ENCODE results near the gene TET1.
A peak's percentile ranks its signal among the peaks of the same experiment; 100 is the strongest.
"Not testable (repeated sequence)": the region's sequence is repeated elsewhere in the genome, so short reads cannot be mapped to it uniquely, and the experiment has no call there.

The TET1 gene

DNA sequence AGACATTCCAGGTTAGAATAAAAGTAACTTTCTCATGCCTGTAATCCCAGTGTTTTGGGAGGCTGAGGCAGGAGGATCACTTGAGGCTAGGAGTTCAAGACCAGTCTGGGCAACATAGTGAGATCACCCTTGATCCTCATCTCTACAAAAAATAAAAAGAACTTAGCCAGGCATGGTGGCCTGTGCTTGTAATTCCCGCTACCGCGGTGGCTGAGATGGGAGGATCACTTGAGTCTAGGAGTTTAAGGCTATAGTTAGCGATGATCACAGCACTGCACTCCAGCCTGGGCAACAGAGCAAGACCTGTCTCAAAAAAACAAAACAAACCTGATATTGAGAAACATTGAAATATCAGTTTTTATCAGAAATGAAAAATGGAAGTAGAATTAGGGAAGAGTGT is 4.6 kb downstream of the TET1 start:
- no peak for DNase-seq

DNA sequence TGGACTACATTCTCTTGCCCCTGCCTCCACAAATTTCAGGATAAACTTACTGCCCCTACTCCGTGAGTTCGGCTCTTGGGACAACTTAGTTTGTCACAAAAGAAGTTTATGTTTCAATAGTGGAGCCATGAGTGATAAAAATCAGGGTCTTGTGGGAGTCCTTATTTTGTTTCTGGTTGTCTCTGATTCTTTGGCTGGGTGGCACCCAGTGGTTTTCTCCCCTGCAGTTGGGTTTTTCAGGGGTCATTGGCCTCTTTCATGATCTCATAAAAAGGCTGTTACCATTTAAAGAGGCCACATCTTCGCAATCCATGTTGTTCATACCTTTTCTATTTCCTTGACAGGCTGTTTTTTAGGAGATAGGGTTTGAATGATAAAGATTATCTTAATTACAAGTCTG is 5.5 kb downstream of the TET1 start:
- DNase-seq, result no peak

DNA sequence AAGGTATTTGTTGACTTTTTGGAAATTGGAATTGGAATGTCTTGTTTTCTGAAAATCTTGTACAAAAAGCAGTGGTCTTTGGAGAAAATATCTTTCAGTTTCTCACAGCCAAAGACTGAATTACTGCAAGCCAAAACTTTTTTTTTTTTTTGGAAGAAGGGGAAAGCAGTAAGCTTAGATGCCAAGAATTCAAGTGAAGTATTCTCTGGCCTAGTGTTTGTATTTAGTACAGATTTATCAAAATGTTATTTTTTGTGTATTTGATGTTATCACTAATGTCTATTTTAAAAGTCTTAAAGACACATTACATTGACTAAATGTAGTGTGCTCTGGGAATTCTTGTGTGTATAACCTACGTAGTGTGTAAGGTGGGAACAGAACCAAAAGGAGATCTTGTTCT is 6.2 kb downstream of the TET1 start:
- no peak for DNase-seq

DNA sequence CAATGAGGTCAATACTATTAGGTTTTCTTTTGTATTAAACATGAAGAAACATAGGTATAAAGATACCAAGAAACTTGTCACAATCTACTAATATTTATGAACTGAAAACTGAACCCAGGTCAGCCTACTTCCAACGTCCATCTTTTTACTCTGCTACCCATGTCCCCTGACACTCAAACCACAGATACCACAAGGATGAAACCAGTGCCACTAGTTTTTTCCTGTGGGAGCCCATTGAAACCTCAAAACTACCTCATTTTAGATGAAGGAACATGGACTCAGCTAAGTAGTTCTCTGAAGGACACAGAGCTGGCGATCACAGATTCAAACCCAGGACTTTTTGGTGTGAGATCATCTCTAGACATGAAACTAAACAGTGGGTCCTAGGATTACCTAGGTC is 6.8 kb downstream of the TET1 start:
- DNase-seq, result no peak

DNA sequence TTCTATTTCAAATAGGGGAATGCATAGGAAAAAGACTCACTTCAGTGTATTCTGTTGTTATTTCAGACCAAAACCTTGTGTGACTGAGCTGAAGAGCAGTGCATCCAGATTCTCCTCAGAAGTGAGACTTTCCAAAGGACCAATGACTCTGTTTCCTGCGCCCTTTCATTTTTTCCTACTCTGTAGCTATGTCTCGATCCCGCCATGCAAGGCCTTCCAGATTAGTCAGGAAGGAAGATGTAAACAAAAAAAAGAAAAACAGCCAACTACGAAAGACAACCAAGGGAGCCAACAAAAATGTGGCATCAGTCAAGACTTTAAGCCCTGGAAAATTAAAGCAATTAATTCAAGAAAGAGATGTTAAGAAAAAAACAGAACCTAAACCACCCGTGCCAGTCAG is 12.0 kb downstream of the TET1 start:
- DNase-seq, result no peak

DNA sequence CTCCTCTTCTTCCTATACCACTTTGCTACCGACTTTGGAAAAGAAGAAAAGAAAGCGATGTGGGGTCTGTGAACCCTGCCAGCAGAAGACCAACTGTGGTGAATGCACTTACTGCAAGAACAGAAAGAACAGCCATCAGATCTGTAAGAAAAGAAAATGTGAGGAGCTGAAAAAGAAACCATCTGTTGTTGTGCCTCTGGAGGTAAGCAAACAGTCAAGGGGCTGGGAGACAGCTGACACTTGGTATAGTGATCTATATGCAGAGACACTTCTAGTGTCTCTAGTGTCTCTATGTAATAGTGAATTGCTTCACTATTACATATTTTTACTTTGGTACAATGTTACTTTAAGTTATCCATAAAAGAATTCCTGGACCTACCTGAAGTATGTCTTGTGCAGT is 13.9 kb downstream of the TET1 start:
- DNase-seq, result no peak

DNA sequence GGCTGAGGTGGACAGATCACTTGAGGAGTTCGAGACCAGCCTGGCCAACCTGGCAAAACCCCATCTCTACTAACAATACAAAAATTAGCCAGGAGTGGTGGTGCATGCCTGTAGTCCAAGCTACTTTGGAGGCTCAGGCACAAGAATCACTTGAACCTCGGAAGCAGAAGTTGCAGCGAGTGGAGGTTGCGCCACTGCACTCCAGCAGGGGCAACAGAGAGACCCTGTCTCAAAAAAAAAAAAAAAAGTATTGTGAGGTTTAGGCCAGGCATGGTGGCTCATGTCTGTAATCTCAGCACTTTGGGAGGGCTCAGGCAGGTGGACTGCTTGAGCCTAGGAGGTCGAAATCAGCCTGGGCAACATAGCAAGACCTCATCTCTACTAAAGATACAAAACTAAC is 16.0 kb downstream of the TET1 start:
- DNase-seq, result no peak

DNA sequence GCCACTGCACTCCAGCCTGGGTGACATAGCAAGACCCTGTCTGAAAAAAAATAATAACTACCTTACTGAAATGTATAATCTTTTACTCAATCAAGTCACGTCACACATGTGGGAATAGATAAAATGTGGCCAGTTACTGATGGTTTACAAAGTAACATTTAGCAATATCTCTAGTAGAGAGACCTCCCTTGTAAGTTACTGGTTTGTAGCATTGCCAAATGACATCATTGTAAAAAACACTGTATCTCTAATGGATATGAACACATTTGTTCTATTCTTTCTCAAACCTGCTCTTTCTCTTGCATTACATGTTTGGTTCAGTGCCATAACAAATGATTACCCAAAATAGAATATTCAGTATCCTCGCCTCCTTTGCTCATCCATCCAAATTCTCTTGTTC is 18.8 kb downstream of the TET1 start:
- DNase-seq, result no peak

DNA sequence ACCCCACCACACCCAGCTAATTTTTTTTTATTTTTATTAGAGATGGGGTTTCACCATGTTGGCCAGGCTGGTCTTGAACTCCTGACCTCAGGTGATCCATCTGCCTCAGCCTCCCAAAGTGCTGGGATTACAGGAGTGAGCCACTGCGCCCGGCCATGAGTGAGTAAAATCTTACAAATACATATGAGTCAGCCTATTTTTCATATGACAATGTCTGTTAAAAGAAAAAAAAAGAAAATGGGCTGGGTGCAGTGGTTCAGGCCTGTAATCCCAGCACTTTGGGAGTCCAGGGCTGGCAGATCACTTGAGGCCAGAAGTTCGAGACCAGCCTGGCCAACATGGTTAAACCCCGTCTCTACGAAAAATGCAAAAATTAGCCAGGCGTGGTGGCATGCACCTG is 24.1 kb downstream of the TET1 start:
- not testable (repeated sequence) for DNase-seq

DNA sequence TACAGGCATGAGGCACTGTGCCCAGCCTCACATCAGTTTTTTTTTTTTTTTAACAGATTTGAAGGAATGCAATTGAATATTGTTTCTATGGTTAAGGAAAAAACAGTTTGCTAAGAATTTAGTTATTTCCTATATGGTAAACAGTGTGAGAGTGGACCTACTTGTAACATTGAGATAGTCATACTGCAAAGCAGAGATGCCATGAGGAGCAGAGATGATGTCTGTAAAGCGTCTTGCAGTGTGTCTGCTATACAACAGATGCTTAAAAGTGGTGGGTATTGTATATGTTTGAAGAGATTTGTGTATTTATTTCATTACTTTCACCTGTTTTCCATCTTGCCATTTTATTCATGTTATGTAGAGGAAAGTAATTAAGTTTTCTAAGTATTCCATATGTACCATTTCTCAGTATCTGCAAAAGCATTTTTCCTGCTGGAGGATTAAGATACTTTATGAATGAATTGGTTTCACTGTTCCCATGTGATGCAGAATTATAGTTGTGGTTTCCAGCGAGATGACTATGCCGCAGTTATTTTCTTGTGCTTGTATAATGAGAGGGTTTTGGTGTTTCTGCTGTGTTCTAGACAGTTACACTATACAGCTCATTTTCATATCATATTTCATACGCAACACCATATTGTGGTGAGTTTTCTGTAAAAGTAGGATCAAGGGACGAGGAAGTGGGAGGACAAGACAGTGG is 26.6 kb downstream of the TET1 start:
- DNase-seq, result no peak

DNA sequence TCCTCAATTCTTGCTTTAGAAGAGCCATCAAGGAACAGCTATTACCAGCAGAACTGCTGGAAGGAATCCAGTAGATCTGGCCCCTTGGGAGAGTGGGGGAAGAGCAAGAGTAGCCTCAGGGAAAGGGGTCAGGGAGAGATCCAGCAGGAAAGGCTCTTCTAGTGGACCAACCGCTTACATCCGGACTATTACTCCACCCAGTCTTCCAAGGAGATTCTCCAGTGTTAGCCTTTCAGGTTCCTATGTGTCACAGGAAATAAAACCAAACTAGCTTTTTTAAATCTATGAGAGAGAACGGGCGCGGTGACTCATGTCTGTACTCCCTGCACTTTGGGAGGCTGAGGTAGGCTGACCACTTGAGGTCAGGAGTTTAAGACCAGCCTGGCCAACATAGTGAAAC is 34.3 kb downstream of the TET1 start:
- no peak for DNase-seq

DNA sequence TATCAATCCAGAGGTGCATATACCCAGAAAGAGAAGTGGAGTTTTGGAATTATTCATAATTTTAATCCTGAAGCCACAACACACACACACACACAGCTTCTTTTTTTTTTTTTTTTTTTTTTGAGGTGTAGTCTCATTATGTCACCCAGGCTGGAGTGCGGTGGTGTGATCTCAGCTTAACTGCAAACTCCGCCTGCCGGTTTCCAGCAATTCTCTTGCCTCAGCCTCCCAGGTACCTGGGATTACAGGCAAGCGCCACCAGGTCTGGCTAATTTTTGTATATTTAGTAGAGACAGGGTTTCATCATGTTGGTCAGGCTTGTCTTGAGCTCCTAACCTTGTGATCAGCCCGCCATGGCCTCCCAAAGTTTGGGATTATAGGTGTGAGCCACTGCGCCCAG is 35.4 kb downstream of the TET1 start:
- no peak for DNase-seq

DNA sequence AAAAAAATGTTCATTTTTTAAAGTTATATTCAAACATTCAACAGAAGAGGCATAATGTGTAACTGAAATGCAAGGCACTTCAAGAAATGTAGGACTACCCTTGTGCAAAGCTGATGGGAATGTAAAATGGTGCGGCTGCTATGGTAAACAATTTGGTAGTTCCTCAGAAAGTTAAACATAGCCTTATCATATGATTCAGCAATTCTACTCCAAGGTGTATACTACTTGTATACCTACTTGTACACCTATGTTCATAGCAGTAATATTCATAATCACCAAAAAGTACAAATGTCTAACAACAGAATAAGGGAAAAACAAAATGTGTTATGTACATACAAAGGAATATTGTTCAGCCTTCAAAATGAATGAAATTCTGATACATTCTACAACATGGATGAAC is 37.3 kb downstream of the TET1 start:
- no peak for DNase-seq

DNA sequence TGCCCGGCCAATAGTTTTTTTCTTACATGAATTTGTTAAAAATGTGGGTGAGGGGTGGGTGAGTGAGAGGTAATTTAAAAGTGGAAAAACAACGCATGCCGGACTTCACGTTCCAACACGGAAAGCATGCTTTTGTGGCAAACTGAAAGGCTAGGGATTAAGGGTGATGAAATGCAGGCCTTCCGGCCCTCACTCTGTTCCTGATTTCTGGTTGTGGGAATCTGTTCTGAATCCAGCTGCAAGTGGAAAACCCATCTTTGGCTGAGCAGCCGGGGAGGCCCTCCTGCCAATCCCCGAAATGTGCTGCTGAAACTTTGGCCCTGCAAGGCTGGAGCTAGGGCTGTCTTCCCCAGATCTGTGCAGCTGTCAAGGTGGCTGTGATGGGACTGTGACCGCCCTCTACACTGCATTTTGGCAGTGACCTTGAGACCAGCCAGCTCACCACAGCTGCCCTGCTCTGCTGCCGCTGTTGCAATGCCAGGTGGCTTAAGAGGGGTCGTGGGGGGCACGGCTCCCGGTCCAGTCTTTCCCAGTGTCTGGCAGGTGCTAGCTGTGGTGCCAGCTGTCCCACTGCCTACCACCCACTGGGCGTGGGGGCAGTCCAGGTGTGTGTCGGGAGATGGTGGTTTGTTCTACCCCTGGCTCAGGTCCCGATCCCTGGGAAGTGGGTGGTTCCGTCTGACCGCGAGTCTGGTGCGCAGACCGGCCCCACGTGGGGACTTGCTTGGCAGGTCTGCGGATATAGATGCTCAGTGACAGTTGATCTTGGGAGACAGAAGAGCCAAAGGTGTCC is 39.0 kb downstream of the TET1 start:
- no peak for DNase-seq

DNA sequence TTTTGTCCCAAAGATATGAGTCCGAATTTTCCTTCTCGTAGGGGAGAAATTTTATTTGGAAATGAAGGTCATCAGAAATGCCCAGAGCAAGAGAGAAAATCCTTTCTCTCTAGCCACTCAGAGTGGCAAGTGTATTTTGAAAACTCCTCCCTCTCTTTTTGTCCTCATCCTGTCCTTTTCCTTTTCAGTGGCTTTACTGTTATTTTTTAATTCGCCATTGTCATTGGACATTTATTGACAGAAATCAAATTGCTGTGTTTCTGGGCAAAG is 39.6 kb downstream of the TET1 start:
- DNase-seq, result no peak

DNA sequence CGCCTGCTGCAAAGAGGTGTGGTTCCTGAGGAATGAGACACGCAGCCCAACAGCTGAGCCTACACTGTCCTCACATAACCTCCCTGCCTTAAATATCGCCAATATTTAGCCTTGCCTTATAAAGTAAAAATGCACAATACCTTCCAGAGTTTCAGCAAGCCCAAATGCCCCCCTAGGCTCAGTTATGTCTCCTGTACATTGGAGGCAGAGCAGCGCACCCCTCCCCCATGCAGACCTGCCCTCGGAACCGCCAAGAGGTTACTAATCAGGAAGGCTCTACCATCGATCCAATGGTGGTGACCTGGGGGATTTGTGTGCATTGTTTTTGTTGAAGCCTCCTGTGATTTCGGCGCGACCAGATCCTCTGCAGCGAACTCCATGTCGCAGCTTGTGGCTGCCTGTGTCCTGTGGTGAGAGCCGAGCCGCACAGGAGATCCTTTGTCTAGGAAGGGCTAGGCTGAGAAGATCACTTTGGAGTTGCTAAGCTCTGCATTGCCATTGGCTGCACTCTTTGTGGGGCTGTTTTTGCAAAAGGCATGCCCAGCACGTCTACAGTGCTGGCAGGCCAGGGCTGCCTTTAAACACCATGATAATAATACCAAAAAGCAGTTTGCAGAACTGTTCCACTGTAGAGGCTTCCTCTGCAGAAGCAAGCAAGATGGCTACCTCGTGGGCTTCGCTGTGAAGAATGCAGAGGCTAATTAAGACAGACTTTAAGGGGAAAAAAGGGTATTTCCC is 40.1 kb downstream of the TET1 start:
- DNase-seq, result peak; percentile 9 to 70 (median 18)

DNA sequence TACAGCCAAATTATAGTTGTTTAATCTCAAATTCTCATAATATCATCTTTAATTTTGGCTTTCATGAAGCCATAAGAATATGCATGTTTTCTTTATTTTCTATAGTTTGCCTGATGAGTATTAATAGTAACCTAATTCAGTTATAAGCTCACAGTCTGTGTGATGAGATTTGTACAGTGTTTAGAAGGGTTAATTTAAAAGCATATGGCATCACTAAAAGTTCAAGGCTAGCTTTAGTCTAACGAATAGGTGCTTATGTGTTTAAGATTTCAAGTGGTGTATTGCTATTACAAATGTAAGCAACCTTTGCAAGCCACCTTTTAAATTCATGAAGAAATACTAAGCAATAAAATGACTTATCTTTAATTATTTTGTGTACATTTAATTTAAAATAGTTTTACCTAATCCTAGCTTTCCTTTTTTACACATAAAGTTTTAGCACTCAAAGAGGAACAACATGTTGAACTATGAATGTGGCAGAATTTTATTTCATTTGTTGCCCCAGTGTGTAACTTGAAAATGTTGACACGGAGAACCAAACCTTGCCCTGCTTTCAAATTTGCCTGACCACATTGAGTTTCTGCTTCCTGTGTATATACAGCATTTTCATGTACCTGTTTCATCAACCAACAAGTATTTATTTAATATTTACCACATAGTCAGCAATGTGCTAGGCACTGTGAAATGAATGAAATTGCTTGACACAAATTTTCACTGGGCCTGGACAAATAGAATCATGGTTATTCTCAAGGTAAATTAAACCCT is 41.5 kb downstream of the TET1 start:
- peak in 1 of 5 donors; percentile 15 for DNase-seq

DNA sequence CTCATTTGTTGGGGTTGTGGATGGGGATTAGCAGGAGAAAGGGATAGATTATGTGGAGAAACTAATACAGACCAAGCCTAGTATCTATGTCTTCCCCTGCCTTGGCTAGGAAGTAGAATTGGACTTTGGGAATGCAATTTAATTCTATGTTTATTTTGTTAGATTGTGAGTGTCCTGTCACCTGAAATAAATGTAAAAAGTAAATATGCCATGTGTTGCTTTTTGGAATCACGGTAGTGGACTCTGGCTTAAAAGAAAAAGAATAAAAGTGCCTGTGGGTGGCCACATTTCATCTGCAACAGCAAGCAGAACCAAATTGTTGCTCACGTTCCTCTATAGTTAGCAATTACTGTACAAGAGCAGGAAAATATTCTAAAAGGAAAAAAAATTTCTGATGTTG is 42.3 kb downstream of the TET1 start:
- no peak for DNase-seq

DNA sequence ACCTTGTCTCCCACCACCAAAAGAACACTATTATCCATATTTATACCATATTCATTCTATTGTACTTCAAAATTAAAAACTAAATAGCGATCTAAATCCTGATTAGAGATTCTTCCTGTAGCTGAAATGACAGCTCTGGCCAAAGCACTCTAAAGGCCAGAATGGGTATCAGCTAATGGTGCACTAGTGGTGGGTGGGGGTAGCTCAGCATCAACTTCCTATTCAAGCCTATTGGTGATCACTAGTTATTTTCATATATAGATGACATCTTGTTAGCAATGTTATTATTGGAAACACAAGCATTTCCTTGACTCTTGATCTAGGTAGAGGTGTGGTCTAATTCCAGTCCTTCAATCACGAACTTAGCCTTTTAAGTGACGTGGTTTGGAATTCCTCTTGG is 43.6 kb downstream of the TET1 start:
- no peak for DNase-seq

DNA sequence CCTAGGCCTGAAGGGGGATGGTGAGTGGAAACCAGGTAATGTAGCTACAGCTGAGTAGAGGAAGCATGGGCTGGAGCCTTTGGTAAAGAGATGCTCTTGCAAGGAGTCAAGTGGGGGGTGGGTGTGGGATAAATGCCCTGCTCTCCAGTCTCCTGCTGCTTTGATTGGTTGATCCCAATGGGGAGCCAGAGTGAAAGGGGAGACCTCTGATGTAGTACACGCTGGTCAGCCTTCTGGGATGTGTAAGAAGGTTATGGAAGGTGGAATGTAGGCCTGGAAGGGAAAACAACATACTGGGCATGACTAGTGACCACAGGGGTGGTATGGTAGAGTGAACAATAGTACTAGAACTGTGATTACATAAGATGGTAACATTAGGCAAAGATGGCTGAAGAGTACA is 44.3 kb downstream of the TET1 start:
- DNase-seq, result no peak

DNA sequence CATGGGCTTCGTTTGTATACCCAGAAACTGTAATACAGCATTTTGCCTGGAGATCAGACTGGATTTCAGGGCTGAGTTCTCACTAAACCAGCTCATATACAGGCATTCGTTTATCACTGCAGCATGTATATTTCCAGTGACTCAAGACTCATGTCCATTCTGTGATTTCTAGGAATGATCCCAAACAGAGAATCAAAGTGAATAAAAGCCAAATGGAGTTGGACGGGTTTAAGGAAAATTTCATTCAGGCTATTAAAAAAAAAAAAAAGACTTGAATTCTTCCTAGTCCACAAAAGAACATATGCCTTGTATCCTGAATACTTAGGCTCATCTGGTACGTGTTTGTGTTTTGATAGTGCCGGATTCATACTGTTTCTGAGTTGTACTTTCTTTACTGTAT is 46.8 kb downstream of the TET1 start:
- DNase-seq, result no peak

DNA sequence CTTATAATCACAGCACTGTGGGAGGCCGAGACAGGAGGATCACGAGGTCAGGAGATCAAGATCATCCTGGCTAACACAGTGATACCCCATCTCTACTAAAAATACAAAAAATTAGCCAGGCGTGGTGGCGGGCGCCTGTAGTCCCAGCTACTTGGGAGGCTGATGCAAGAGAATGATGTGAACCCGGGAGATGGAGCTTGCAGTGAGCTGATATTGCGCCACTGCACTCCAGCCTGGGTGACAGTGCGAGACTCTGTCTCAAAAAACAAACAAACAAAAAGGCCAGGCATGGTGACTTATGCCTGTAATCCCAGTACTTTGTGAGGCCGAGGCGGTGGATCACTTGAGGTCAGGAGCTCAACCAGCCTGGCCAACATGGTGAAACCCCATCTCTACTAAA is 49.9 kb downstream of the TET1 start:
- DNase-seq, result not testable (repeated sequence)

DNA sequence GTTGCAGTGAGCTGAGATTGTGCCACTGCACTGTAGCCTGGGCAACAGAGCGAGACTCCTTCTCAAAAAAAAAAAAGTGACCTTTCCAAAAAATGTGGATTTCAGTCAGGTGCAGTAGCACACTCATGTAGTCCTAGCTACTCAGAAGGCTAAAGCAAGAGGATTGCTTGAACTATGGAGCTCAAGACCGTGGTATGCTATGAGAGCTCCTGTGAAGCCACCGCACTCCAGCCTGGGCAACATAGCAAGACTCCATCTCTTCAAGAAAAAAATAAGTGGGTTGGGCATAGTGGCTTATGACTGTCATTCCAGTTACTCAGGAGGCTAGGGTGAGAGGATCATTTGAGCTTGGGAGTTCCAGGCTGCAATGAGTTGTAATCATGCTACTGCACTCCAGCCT is 51.1 kb downstream of the TET1 start:
- no peak for DNase-seq

Data from T-helper 1 cell (primary cell).